K562 (cell line): ENCODE results near the gene HRH3. TPM values are rescaled to one million over a fixed set of nuclear protein-coding genes. Genes with fewer than 3 reads are reported as not detected.

Experiments
- ATAC-seq: fragments of 200-7000 bp; cut with Tn5 transposase; 3 replicates; pipeline ENCODE4 v1.9.1; 2020; ENCODE audit warnings: moderate library complexity
- BruUV-seq: library from RNA; stranded (reverse); fragments of 400-500 nt; replicated peaks from 2 replicates; lab custom pipeline; 2021; lab: Mats Ljungman, UMichigan
- CTCF ChIA-PET: fragments of 300-600 bp; formaldehyde crosslinking; extraction: SDS; loops from one replicate; lab custom pipeline; 2021; ENCODE audit warnings: low intra/inter-chr PET ratio; lab: Yijun Ruan, JAX
- POLR2A ChIA-PET: fragments of 300-600, 350-650 bp; sonication (Branson Sonifier 250); formaldehyde crosslinking; extraction: SDS; loops from one replicate; lab custom pipeline; 2021; ENCODE audit warnings: antibody characterized with exemption, inconsistent platforms; lab: Yijun Ruan, JAX
- DNase-seq, 4 experiments: peaks; one replicate each; pipeline versions ENCODE4 v3.0.0 to v3.0.0-alpha.2; 2011 to 2018; ENCODE audit warnings: low spot score in 3 of 4, mixed read lengths in 3 of 4; ENCODE audit errors: extremely low read depth in 1 of 4
- FAIRE-seq: peaks from 2 replicates; lab custom pipeline; 2011; peaks lifted over from hg19 to GRCh38; lab: Jason Lieb, UNC
- H2AFZ ChIP-seq: 2 replicates; pipeline ENCODE4 v1.6.0; 2011; ENCODE audit warnings: low read depth, low read length, control low read depth, inconsistent platforms
- H3K27ac ChIP-seq: fragments of 200-600 bp; 3 replicates; pipeline ENCODE4 v1.8.0; 2011; ENCODE audit warnings: low read depth, mild to moderate bottlenecking, control low read depth, inconsistent platforms, low read length, moderate library complexity, mixed read lengths; ENCODE audit errors: extremely low read depth
- H3K27me3 ChIP-seq, 2 experiments: fragments of 300-600 bp in 1 of 2; 2 replicates in 1 of 2; 3 replicates in 1 of 2; pipeline versions ENCODE4 v1.6.0 to v1.8.0; 2011; ENCODE audit warnings: inconsistent platforms in 2 of 2, low read length in 2 of 2, mild to moderate bottlenecking in 1 of 2, mixed read lengths in 1 of 2, moderate library complexity in 1 of 2; ENCODE audit not compliant: control insufficient read depth in 2 of 2, insufficient read depth in 2 of 2
- H3K36me3 ChIP-seq: fragments of 300-600 bp; 3 replicates; pipeline ENCODE4 v1.8.0; 2011; ENCODE audit warnings: mild to moderate bottlenecking, low read length, inconsistent platforms; ENCODE audit not compliant: control insufficient read depth, insufficient read depth
- H3K4me1 ChIP-seq, 2 experiments: fragments of 200-600 bp in 1 of 2; replicated peaks in 1 of 2; 2 replicates in 1 of 2; 3 replicates in 1 of 2; pipeline versions ENCODE4 v1.5.1 to v1.8.0; 2011; ENCODE audit warnings: inconsistent platforms in 2 of 2, low read length in 2 of 2, mild to moderate bottlenecking in 1 of 2, mixed read lengths in 1 of 2, moderate library complexity in 1 of 2; ENCODE audit not compliant: control insufficient read depth in 2 of 2, insufficient read depth in 2 of 2
- H3K4me2 ChIP-seq: 2 replicates; pipeline ENCODE4 v1.6.1; 2011; ENCODE audit warnings: low read length, control low read depth, inconsistent platforms, mixed read lengths; ENCODE audit not compliant: insufficient read depth
- H3K4me3 ChIP-seq: fragments of 200-600 bp; sonication (generic), shearing (Covaris generic); 2 replicates; pipeline ENCODE4 v1.5.1; 2016; ENCODE audit warnings: control low read depth, inconsistent platforms
- H3K79me2 ChIP-seq: fragments of 200-600 bp; 3 replicates; pipeline ENCODE4 v1.8.0; 2011; ENCODE audit warnings: low read length, inconsistent platforms; ENCODE audit not compliant: control insufficient read depth, insufficient read depth
- H3K9ac ChIP-seq, 2 experiments: 2 replicates each; pipeline versions ENCODE4 v1.6.0 to v1.6.1; 2011; ENCODE audit warnings: low read depth in 2 of 2, low read length in 2 of 2, control low read depth in 1 of 2, inconsistent platforms in 1 of 2, mild to moderate bottlenecking in 1 of 2, mixed read lengths in 1 of 2; ENCODE audit not compliant: insufficient read depth in 1 of 2
- H3K9me1 ChIP-seq: one replicate; pipeline ENCODE4 v1.6.0; 2011; ENCODE audit warnings: inconsistent platforms, mild to moderate bottlenecking, low read length, moderate library complexity; ENCODE audit not compliant: control insufficient read depth, insufficient read depth
- H3K9me3 ChIP-seq: replicated peaks from 2 replicates; pipeline ENCODE4 v1.5.1; 2011; ENCODE audit warnings: low read depth, low read length, inconsistent platforms; ENCODE audit not compliant: control insufficient read depth, insufficient read depth
- H4K20me1 ChIP-seq: replicated peaks from 2 replicates; pipeline ENCODE4 v1.6.1; 2011; ENCODE audit warnings: low read length, inconsistent platforms, mixed read lengths; ENCODE audit not compliant: control insufficient read depth, insufficient read depth
- BMI1 ChIP-seq: fragments of 150-350 bp; IDR thresholded peaks from 2 replicates; pipeline ENCODE4 v1.6.1; 2014; ENCODE audit warnings: low read length
- EP300 ChIP-seq: IDR thresholded peaks from 2 replicates; pipeline ENCODE4 v1.6.1; 2012; ENCODE audit warnings: low read length, improper control_type of control experiment
- HDAC3 ChIP-seq: fragments of 450-650 bp; IDR thresholded peaks from 2 replicates; pipeline ENCODE4 v1.6.1; 2018; ENCODE audit warnings: borderline replicate concordance, mild to moderate bottlenecking, moderate library complexity; ENCODE audit not compliant: partially characterized antibody
- HEY1 ChIP-seq: fragments of 250-450 bp; sonication (Bioruptor Pico); IDR thresholded peaks from 2 replicates; pipeline ENCODE4 v1.5.0; 2020; ENCODE audit warnings: mild to moderate bottlenecking, moderate library complexity, borderline replicate concordance
- KDM4B ChIP-seq, 2 experiments: fragments of 450-650 bp in 1 of 2; sonication (generic) in 1 of 2; IDR thresholded peaks; 2 replicates each; pipeline ENCODE4 v1.6.1; 2016 to 2017; ENCODE audit warnings: borderline replicate concordance in 2 of 2, antibody characterized with exemption in 1 of 2, low read depth in 1 of 2, mild to moderate bottlenecking in 1 of 2
- MCM3 ChIP-seq: fragments of 450-650 bp; IDR thresholded peaks from 2 replicates; pipeline ENCODE4 v1.6.1; 2016
- RHOXF2B ChIP-seq: fragments of 250-450 bp; sonication (Bioruptor Pico); conservative IDR thresholded peaks from 2 replicates; pipeline ENCODE4 v1.5.1; 2021
- SMAD1 ChIP-seq: fragments of 150-350 bp; IDR thresholded peaks from 2 replicates; pipeline ENCODE4 v1.6.1; 2014; ENCODE audit warnings: low read length, low read depth; ENCODE audit not compliant: partially characterized antibody
- TRIM24 ChIP-seq, 2 experiments: fragments of 450-650 bp; IDR thresholded peaks; 2 replicates each; pipeline ENCODE4 v1.6.1; 2016
- ZBTB40 ChIP-seq, 2 experiments: fragments of 450-650 bp in 1 of 2; sonication (generic) in 1 of 2; formaldehyde crosslinking in 1 of 2; IDR thresholded peaks; 2 replicates each; pipeline versions ENCODE4 v1.7.1 to v1.9.0; 2016 to 2022; ENCODE audit warnings: inconsistent platforms in 1 of 2, mild to moderate bottlenecking in 1 of 2, missing genetic modification reagents in 1 of 2
- ZNF586 ChIP-seq: fragments of 450-650 bp; formaldehyde crosslinking; conservative IDR thresholded peaks from 2 replicates; pipeline ENCODE4 v1.4.0; 2020; ENCODE audit warnings: mild to moderate bottlenecking, moderate library complexity
- WGBS: fragments of 100-300 bp; shearing (Covaris generic); methylation state at CpG from one replicate; pipeline ENCODE4 v1.1.6; 2016; ENCODE audit warnings: low coverage, mixed read lengths; ENCODE audit not compliant: insufficient coverage; ENCODE audit errors: missing lambda C conversion rate; 5-methylcytosine and 5-hydroxymethylcytosine counted together
- in situ Hi-C: fragments of 300-500 bp; cut with MboI; formaldehyde crosslinking; loops from 4 replicates; pipeline ENCODE4 v1.15.0; 2018; ENCODE audit warnings: inconsistent platforms, mixed read lengths
- intact Hi-C: fragments of 100-400 bp; cut with micrococcal nuclease; formaldehyde crosslinking; loops from 2 replicates; pipeline ENCODE4 v1.14.2; 2022
- polyA plus RNA-seq, 8 experiments: library from polyadenylated mRNA; depleted of rRNA in 4 of 8; stranded (reverse) in 5 of 8; unstranded in 3 of 8; fragments of >200 nt; fragmentation: Nextera tagmentation in 2 of 8; fragmentation: Illumina TruSeq in 1 of 8; extraction: Ambion mirVana in 2 of 8; extraction: Trizol in 1 of 8; gene quantifications; 2 replicates each; pipeline versions ENCODE4 v1.2.1 to v1.2.3, GENCODE V29; 2011 to 2014; ENCODE audit warnings: inconsistent platforms in 1 of 8, missing spikeins in 1 of 8
- total RNA-seq, 7 experiments: library from RNA; depleted of rRNA in 6 of 7; stranded (reverse); fragments of >200 nt in 6 of 7; fragmentation: Illumina TruSeq in 2 of 7; extraction: Trizol in 2 of 7; gene quantifications; 2 replicates each; pipeline versions ENCODE4 v1.2.1 to v1.2.3, GENCODE V29; 2011 to 2021; ENCODE audit warnings: low replicate concordance in 1 of 7
- TF ChIP-seq, protein P1 (sequence below), 2 experiments: fragments of 450-650 bp; conservative IDR thresholded peaks; 2 replicates each; pipeline ENCODE4 v1.6.1; 2017; ENCODE audit warnings: mild to moderate bottlenecking in 2 of 2, moderate library complexity in 2 of 2

Gene HRH3
- total and polyA plus RNA-seq, 9 of the 15 experiments (the other 6 are each of a cell fraction or from before 2014, with no cell fraction given): not detected

DNA sequence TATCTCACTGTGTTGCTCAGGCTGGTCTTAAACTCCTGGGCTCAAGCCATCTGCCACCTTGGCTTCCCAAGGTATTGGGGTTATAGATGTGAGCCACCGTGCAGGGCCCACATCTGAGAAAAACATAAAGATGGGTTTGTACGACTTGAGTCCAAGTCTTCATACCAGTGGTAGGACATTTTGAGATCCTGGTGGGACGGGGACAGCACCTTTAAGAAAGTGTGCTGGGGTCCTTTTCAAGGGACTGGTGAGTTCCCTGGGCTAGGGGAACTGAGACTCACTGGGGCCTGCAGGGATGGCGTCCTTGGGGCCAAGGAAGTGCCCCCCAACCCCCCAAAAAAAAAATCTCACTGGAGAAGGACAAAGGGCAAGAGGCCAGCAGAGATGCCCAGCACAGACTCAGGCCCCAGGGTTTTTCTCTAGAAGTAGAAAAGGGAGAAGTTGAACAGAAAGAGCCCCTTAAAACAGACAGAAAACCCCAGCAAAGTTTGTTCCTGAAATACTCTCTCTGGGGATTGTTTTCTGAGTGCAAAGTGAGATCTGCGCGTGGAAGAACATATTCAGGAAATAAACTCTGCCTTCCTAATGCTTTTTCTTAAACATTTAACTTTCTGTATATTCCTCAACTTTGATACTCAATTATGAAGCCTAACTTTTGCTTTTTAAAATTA is 28.9 kb upstream of the HRH3 start:
- Histone ChIP-seq H4K20me1 (peaks cover 49% of the 10 kb centered on the region), H3K27ac (no peak overlapping the region), H3K36me3 (peaks cover 4% of the 10 kb centered on the region; the same call in 1 of the 3 replicates), H3K4me3 (no peak overlapping the region), H3K27me3 (no peaks in the 10 kb centered on the region), H3K4me1 (peaks cover 0 to 31% of the 10 kb centered on the region in 2 experiments; a peak in 2 of 5 replicates), H3K9ac (no peak overlapping the region), H3K9me1 (peaks cover 6% of the 10 kb centered on the region), H2AFZ (no peak overlapping the region), H3K4me2 (no peak overlapping the region), H3K79me2 (peaks cover 22% of the 10 kb centered on the region), H3K9me3 (no peaks in the 10 kb centered on the region)
- WGBS: 65% methylated on average over 6 of the region's 6 CpGs
- CTCF ChIA-PET: no interaction called here
- ATAC-seq (no peak), FAIRE-seq (no peak), DNase-seq (no peak)
- intact Hi-C loops: no loop called here
- POLR2A ChIA-PET: interaction anchor here (0.6 kb wide), 2 partner anchors 36 to 1059 kb away, joined by 3 to 4 read pairs; no protein-coding TSS in a partner anchor
- in situ Hi-C loops: no loop called here
- no TSS peak for BruUV-seq
- TF ChIP-seq ZBTB40 (IDR thresholded peaks at IDR 0.05) (no peak), ZBTB40 (CRISPR knock-in tag; IDR thresholded peaks at IDR 0.05) (no peak), RHOXF2B (CRISPR knock-in tag) (no peak), BMI1 (no peak), ZNF586 (no peak), SMAD1 (no peak), KDM4B (IDR thresholded peaks at IDR 0.05; ENCODE audit: borderline replicate concordance in 2 of 2, low read depth in 1 of 2) (no peak), EP300 (no peak), HEY1 (CRISPR knock-in tag) (no peak), HDAC3 (no peak), TRIM24 (IDR thresholded peaks at IDR 0.05) (no peak), MCM3 (no peak)
- TF ChIP-seq, protein P1, sequence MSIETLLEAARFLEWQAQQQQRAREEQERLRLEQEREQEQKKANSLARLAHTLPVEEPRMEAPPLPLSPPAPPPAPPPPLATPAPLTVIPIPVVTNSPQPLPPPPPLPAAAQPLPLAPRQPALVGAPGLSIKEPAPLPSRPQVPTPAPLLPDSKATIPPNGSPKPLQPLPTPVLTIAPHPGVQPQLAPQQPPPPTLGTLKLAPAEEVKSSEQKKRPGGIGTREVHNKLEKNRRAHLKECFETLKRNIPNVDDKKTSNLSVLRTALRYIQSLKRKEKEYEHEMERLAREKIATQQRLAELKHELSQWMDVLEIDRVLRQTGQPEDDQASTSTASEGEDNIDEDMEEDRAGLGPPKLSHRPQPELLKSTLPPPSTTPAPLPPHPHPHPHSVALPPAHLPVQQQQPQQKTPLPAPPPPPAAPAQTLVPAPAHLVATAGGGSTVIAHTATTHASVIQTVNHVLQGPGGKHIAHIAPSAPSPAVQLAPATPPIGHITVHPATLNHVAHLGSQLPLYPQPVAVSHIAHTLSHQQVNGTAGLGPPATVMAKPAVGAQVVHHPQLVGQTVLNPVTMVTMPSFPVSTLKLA (conservative IDR thresholded peaks at IDR 0.05): no peak
